ENCODE results near the gene SPDYE8.
"Not testable (repeated sequence)": the region's sequence is repeated elsewhere in the genome, so short reads cannot be mapped to it uniquely, and the experiment has no call there.

The SPDYE8 gene, protein sequence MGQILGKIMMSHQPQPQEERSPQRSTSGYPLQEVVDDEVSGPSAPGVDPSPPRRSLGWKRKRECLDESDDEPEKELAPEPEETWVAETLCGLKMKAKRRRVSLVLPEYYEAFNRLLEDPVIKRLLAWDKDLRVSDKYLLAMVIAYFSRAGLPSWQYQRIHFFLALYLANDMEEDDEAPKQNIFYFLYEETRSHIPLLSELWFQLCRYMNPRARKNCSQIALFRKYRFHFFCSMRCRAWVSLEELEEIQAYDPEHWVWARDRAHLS

DNA sequence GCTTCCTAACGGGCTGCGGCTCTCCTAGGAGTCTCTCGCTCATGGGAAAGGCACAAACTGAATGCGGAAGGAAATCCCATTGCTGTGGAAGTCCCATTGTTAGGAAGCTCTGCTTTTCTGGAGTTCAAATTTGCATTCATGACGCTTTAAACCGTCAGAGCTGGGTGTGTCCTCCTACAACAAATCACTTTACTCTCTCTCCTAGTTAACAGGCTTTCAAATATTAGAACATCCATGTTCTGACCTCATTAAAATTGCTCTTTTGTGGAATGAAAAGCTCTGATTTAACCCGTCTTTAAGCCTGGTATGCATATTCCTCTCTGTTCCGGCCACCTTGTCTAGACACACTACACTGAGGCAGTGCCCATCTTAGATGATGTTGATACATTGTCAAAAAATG, at the start of gene SPDYE8:
Gene SPDYE8 (minus strand): TSS at position 101 of the 400 bp plus-strand sequence. CDS start 1,800 bp downstream, outside the sequence.
- not testable (repeated sequence) for DNase-seq (ENCODE audit: low read depth in 2 of 2)

DNA sequence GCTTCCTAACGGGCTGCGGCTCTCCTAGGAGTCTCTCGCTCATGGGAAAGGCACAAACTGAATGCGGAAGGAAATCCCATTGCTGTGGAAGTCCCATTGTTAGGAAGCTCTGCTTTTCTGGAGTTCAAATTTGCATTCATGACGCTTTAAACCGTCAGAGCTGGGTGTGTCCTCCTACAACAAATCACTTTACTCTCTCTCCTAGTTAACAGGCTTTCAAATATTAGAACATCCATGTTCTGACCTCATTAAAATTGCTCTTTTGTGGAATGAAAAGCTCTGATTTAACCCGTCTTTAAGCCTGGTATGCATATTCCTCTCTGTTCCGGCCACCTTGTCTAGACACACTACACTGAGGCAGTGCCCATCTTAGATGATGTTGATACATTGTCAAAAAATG, 28.2 kb upstream of the SPDYE8 start, which contains the start of gene SPDYE11:
Gene SPDYE11 (minus strand): TSS at position 101 of the 400 bp plus-strand sequence. CDS start 1,800 bp downstream, outside the sequence.
- not testable (repeated sequence) for DNase-seq (ENCODE audit: low read depth in 2 of 2)

DNA sequence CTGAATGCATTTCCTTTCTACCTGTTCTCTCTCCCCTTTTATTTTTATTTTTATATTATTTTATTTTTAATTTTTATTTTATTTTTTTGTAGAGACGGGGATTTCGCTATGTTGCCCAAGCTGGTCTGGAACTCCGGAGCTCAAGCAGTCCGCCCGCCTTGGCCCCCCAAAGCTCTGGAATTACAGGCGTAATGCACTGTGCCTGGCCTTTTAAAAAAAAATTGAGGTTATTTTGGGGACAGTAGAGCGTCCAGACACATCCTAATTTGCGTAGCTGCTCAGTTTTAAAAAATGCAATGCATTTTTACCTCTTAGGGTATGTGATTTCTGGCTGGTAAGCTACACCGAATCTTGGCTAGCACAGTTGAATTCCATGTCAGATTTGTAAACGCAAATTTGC, 23.1 kb downstream of the SPDYE8 start:
- not testable (repeated sequence) for DNase-seq (ENCODE audit: low read depth in 2 of 2)

DNA sequence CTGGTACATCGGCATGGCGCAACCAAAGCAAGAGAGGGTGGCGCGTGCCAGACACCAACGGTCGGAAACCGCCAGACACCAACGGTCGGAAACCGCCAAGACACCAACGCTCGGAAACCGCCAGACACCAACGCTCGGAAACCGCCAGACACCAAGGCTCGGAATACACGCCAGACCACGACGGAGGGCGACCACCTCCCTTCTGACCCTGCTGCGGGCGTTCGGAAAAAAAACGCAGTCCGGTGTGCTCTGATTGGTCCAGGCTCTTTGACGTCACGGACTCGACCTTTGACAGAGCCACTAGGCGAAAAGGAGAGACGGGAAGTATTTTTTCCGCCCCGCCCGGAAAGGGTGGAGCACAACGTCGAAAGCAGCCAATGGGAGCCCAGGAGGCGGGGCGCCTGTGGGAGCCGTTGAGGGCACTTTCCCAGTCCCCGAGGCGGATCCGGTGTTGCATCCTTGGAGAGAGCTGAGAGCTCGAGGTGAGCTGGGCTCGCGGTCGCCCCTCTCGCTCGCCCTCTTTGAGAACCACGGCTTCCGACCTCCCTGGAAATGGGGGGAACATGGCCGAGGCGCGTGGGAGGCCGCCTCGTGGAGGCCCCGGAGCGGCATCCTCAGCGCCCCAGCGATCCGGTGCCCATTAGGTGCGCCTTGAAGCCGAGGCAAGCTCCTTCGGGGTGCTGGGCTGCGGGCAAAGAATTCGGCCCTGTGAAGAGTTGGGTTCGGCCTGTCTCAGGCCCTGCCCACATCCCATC, 23.7 kb downstream of the SPDYE8 start:
- DNase-seq (ENCODE audit: low read depth in 2 of 2): peak; percentile 87

DNA sequence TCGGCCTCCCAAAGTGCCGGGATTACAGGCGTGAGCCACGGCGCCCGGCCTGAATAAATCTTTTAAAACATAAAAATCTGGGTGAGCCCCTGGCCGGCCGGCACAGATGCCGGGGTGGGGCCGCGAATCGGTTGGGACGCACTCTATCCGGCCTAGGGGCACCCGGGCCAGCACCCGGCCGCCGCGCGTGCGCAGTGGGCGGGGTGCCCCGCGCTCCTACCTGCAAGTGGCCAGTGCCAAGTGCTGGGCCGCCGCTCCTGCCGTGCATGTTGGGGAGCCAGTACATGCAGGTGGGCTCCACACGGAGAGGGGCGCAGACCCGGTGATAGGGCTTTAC, 24.2 kb downstream of the SPDYE8 start:
- peak; percentile 29 to 71 for DNase-seq (ENCODE audit: low read depth in 2 of 2)

DNA sequence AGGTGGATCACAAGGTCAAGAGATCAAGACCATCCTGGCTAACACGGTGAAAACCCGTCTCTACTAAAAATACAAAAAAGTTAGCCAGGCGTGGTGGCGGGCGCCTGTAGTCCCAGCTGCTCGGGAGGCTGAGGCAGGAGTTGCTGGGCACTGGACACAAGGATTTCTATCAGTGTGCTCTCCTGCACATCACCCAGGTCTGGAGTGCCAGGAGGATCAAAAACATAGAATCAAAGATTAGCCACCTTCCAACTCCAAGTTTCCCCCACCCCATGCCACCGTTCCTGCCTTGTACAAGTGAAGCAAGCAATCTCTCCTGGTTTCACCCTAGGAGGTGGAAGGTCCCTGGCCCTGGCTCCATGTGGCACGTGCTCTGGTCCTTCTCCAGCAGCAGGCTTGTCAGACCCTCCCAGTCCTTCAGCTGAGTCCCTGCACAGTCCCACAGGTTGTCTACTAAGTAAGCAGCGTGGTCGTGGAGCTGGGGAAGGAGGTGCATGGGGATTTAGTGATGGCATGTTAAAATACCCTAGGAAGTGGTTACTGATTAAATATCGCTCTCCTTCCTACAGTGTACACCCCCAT, 31.6 kb downstream of the SPDYE8 start:
- not testable (repeated sequence) for DNase-seq (ENCODE audit: low read depth in 2 of 2)

DNA sequence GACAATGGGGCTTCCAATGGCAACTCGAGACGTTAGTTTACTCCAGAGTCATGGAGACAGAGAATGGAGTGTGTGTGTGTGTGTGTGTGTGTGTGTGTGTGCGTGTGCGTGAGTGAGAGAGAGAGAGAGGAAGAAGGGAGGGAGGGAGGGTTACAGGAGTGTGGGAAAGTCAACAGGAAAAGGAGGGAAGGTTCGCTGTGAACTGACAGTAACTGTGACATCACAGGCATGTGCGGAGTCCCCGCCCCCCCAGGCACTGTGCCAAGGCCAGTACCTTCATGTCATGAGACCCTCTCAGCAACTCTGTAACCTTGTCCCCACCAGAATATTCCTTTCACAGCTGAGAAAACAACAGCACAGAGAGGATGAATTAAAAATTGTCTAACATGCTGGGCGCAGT, 32.1 kb downstream of the SPDYE8 start:
- DNase-seq (ENCODE audit: low read depth in 2 of 2): not testable (repeated sequence)

DNA sequence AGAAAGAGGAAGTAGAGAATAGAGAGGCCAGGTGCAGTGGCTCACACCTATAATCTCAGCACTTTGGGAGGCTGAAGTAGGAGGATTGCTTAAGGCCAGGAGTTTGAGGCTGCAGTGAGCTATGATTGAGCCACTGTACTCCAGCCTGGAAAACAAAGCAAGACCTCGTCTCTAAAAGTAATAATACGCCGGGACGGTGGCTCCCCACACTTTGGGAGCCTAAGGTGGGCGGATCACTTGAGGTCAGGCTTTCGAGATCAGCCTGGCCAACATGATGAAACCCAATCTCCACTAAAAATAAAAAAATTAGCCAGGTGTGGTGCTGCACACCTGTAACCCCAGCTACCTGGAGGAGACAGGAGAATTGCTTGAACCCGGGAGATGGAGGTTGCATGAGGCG, 34.1 kb downstream of the SPDYE8 start:
- not testable (repeated sequence) for DNase-seq (ENCODE audit: low read depth in 2 of 2)

DNA sequence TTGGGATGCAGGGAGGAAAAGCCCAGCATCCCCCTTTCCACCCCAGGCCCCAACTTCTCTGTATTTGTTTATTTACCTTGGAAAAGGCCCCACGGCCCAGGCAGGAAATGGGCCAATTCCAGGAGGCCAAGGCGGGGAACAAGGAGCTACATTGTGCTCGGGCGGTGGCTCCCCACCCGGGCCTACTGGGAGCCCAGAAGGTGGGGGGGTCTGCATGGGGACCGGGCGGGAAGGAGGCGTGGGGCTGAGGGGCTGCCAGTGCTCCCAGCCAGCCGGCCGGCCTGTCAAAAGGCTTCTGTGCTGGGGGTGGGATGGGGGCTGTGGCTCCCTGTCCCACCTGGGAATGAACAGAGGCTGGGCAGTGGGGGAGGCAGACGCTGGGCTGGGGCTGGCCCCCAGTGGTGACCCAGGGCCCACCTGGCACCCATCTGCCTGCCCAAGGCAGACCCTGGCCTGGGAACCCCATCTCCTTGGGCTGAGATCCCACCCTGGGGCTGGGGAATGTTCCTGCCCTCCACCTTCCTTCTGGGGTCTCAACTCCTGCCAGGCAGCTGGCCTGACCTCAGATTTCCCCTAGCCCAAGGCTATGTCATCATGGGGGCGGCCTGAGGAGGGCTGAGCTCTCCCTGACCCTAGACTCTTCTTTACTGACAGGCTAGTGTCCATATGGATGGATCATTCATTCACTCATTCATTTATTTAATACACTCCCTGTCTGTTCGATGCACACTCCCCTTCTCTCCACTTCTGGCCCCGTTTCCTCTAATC, 39.2 kb downstream of the SPDYE8 start:
- DNase-seq (ENCODE audit: low read depth in 2 of 2): not testable (repeated sequence)

DNA sequence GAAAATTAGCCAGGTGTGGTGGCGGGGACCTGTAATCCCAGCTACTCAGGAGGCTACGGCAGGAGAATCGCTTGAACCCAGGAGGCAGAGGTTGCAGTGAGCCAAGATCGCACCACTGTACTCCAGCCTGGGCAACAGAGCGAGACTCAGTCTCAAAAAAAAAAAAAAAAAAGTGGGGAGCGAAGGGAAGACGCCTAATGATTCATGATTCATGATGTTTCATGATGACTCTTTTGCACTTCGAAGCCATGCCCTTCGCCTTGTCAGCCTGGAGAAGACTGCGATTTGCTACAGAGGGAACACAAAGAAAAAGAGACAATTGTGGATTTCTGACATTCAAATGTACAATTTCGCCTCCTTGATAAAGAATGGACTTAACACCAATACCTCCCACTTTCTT, 47.5 kb downstream of the SPDYE8 start:
- not testable (repeated sequence) for DNase-seq (ENCODE audit: low read depth in 2 of 2)

DNA sequence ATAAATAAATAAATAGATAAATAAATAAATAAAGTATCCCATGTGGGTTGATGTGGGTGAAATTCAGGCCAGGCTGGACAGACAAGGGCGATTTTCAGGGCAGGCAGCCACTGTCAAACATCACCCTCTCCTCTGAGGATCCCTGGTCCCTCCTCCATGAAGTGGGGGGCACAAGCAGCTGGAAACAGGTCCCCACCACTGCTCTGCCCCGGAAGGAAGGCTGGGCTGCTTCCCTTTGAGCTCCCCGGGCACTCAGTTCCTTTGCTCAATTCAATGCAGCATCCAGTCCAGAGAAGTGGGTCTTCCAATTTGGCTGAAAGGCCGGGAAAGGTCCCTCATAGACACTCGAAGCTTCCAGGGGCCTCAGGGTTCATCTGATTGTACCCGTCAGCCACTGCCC, 49.2 kb downstream of the SPDYE8 start:
- not testable (repeated sequence) for DNase-seq (ENCODE audit: low read depth in 2 of 2)

DNA sequence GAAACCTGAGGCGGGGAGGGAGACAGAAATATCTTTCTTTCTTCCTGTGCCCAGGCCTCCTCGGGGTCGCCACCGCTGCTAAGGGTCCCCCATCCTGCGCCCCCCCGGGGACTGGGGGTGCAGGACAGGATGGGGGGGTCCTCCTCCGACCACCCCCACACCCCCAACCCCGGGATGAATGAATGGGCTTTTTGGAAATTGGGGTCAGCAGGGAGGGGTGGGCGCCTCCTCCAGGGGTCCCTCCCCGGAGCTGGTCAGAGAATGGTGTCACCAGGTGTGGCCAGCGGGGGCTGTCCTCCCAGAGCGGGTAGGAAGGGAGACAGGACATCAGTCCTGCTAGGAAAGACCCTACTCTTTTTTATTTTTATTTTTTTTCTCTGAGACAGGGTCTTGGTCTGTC, 53.1 kb downstream of the SPDYE8 start:
- DNase-seq (ENCODE audit: low read depth in 2 of 2): not testable (repeated sequence)

DNA sequence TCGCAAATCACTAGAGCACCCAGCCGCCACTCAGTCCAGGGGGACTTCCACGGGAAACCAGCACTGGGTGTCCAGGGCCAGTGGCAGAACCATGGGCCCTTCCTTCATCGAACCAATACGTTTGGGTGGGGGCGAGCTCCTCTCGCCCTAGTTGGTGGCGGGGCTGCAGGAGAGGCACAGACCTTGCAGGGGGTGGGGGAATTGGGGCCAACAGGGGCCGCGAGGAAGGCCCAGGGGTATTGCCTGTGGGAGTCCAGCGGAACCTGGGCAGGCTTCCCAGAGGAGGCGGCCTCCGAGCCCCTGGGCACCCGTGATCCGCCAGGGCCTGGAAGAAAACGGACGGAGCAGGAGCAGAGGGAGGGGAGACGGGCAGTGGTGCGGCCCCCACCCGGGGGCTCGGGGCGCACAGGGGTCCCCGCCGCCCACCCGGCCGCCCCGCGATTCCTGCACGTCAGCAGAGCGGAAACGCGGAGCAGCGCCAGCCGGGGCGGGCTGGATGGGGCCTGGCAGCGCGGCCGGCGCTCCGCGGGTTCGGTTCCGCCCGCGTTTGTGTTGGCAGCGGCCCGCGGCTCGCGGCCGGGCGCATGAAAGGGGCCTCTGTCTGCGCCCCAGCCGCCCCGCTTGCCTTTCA, 53.8 kb downstream of the SPDYE8 start:
- DNase-seq (ENCODE audit: low read depth in 2 of 2): not testable (repeated sequence)

DNA sequence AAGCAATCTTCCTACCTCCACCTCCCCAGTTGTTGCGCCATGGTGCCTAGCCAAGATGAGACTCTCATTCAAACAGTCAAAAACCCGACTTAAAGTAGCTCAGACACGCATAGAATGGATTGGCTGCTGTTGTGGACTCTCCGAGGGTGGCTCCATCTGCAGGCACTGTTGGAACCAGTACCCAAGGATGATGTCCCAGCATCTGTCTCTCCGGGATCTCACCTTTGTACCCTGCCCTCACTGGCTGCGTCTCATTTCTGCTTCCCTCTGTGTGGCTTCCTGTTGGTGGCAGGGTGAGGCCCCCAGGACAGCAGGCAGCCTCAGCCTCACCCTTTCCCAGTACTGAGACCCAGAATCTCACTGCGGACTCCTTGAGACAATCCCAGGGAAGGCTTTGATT, 54.8 kb downstream of the SPDYE8 start:
- DNase-seq (ENCODE audit: low read depth in 2 of 2): not testable (repeated sequence)

DNA sequence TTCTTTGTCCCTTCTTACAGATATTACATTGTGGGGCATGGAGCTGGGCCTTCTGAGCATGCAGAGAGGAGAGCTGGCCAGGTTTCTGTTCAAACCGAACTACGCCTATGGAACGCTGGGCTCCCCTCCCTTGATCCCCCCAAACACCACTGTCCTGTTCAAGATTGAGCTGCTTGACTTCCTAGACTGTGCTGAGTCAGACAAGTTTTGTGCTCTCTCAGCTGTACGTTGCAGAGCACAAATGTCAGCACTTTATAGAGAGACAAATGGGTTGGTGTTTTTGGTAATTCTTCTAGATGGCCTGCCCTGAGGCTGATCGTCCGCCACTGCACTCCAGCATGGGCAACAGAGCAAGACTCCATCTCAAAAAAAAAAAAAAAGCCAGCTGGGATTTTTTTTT, 58.1 kb downstream of the SPDYE8 start:
- DNase-seq (ENCODE audit: low read depth in 2 of 2): not testable (repeated sequence)
